Stimulated activated CD8-positive, alpha-beta memory T cell treated with anti-CD3 and anti-CD28 coated beads, Interleukin-7, amount 100 ng/mL, for 1 hour (primary cell): Measurements from ENCODE around the gene LTBP3.
A peak's percentile ranks its signal among the peaks of the same experiment; 100 is the strongest.

ENCODE experiments used
- DNase-seq, 2 donors: peaks; one replicate each; pipeline ENCODE4 v3.0.0-alpha.2; 2020; ENCODE audit warnings: low read depth in 2 of 2

LTBP3 gene

DNA sequence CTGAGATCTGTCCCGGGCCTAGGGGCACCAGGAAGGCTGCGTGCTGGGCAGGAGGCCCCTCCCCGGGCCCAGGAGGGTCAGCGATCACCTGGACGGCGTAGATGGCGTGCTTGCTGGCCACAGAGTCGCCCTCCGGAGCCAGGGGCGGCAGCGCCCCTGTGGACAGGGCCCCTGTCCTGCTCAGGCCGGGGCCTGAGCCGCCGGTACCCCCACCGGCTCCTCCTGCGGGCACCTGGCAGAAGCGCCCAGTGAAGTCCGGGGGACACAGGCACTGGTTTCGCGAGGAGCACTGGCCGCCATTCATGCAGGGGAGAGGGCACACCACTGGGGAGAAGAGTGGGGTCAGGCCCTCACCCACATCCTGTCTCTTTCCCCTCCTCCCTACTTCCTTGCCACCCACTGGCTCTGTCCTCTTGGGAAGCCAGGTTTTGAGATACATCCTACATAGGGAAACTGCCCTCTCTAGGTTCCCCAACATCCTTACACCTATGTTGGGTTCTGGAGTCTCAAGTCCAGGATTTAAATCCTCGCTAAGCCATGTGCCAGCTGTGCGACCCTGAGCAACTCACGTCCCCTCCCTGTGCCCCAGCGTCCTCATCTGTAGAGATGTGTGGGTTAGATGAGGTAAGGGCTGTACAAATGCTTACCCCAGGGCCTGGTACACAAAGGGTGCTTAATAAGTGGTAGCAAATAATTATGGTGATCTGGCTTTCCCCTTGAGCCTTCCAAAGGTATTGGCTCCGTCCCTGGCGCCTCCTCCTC is 3.9 kb downstream of the LTBP3 start:
- no peak for DNase-seq

DNA sequence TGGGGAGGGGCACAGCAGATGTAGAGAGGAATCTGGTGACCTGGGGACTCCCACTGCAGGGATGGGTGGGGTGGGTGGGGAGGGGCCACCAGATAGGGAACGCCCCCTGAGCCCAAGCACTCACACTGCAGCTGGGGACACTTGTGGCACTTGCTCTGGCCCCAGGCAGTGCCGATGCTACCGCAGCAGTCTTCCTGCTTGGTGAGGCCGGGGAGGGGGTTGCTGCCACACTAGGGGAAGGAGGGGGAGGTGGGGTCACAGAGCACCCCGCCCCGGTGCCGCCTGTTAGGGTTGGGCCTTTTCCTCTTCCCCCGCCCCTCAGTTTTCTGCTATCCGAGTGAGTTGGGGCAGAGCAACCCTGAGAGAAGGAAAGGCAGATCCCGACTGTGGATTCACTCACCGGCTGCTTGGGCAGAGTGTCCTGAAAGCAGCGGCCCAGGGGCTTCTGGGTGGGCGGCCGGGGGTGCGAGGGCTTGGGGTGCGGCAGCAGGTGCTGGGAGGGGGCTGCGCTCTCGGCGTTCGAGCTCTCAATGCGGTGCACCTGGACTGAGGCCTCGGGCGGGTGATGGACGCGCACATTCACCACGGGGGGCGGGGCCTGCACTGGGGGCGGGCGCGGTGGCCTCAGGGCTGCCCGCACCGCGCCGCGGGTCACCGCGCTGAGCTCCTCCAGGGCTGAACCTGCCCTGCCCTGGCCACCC is 4.7 kb downstream of the LTBP3 start:
- DNase-seq = peak in 1 of 2 donors; percentile 48

DNA sequence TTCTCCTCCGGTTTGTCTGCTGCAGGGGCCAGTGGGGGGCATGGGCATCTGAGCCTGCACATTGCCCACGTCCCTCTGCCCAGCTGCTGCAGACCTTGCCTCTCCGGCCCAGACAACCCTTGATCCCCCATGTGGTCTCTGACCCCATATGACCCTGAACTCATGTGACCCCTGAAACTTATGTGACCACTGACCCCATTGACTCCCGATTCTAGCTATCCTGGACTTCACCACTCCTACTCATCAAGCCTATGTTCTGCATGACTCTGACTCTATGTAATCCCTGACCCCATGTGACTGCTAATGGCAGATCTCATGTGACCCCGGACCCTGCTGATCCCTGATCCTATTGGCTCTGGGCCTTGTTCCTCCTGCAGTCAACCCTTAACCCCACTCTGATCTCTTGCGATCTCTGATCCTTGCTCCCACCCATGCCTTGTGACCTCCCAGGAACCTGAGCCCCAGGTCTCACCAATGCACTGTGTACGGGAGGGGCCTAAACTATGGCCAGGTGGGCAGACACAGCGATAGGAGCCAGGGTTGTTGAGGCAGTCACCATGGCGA is 5.7 kb downstream of the LTBP3 start:
- DNase-seq = no peak

DNA sequence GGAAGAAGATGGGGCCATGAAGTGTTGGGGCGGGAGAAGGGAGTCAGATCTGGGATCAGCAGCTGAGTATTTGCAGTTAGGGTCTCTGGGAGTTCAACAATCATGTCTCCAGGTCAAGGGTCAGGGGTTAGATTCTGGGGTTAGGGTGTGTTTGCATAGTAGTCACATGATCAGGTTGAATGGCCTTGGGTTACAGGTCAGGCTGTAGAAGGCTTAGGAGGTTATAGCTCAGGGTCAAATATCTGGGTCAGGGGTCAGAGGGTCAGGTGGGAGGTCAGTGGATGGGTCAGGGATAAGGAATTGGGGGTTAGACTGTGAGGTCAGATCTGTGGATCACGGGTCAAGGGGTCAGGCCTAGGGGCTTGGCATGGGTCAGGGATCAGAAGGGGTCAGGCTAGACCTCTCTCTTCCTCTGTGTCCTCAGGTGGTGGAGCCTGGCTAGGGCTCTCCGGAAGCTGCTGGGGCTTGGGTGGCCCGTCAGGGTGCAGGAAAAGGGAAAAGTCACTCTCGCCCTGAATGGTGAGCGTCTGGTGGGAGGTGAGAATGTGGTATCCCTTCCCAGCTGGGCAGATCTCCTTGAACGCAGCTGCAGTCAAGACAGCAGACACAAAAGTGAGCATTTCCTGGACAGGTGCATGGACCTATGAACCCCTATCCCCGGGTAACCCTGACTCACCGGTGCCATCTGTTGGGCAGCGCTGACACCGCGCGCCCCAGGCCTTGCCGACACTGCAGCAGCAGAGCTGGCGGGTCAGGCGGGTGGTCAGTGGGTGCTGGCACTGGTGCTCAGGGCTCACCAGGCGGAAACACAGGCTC is 6.4 kb downstream of the LTBP3 start:
- DNase-seq = no peak

DNA sequence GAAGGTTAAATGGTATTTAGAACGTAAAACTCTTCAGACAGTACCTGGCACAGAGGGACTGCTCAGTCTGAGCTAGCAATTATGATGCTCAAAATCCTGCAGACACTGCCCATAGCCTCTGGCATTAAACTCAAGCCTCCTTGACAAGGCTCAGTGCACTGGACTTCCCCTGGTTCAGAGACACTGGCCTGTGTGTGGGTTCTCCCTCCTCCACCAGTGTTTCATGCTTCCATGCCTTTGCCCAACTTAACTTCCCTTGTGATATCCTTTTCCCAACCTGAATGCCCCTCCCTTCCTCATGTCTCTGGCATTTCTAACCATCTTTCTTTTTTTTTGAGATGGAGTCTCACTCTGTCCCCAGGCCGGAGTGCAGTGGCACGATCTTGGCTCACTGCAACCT is 9.1 kb downstream of the LTBP3 start:
- no peak for DNase-seq

DNA sequence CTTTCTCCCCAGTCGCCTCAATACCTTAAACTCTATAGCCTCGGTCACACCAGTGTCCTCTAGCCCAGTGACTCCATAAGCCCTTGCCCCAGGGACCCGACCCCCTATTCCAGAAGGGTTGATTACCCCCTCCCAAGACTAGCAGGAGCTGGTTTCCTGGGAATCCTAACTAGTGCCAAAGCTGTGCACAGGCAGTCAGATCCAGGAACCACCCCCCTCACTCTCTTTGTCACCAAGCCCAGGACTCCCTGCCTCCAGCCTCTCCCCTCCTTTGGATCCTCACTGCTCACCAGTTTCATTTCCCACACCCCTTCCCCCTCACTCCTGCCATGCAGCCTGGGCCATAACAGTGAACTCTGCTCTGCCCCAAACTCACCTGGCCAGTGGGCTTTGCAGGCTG is 9.8 kb downstream of the LTBP3 start:
- DNase-seq = no peak

DNA sequence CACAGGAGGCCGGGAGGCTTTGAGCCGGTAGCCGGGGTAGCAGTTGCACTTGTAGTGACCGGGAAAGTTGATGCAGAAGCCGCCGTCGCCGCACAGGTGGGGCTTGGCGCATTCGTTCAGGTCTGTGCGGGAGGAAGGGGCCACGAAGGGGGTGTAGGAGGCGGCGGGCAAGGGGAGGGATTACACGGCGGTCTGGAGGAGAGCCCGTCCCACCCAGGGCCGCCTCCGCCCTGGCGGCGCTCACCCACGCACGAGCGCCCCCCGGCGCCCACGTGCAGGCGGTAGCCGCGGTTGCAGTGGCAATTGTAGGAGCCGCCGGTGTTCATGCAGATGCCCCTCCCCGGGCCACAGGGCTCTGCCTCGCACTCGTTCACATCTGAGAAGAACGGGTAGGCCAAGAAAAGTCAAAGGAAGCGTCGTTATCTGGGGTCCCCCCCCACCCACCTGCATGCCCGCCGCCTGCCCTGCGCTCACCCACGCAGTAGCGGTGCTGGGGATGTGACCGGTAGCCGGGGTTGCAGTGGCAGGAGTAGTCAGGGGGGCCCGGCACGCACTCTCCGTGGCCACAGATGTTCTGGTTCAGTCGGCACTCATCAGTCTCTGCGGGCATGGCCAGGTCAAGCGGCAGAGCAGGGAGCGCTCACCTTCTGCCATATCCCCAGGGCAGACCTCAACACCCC is 10.6 kb downstream of the LTBP3 start:
- DNase-seq = no peak

DNA sequence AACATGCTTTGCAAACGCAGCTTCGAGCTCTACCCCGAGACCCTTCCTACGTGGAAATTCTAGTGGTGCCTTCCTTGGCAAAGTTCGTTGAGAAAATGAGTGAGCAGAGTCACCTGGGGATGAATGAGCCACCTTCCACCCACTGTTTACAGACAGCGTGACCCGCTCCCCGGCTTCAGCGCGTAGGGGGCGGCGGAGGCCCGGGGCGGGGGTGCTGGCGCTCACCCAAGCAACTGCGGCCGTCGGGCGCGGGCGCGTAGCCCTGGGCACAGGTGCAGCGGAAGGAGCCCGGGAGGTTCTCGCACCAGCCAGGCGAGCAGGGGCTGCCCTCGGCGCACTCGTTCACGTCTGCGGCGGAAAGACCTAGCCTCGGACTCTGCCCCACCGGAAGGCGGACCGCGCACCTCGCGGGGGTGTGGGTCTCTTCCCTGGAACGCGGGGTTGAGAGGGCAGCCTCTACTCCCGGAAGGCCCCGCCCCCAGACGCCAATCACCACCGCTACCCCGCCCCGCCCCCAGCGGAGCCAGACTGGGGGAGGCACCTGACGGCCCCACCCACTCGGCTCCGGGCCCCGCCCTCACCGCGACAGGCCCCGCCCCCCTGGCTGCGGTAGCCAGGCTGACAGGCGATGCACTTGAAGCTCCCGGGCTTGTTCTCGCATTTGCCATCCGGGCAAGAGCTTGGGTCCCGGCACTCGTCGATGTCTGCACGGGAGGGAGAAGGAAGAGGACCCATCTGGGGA is 11.8 kb downstream of the LTBP3 start:
- peak; percentile 99 for DNase-seq

DNA sequence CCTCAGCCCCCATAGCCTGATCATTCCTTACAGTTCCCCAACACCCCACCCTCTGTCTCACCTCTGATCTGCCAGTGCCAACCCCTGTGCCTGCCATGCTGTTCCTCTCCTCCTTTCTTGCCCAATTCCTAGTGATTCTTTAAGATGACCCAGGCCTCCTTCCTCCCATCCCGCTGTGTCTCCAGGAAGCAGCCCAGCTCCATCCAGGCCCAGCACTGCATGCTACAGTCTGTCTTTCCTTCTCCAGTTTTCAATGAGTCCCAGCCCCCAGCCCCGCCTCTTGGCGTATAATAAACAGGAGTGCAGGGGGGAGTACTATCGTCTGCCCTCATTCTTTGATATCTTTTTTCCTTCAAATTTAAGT is 12.3 kb downstream of the LTBP3 start:
- no peak for DNase-seq

DNA sequence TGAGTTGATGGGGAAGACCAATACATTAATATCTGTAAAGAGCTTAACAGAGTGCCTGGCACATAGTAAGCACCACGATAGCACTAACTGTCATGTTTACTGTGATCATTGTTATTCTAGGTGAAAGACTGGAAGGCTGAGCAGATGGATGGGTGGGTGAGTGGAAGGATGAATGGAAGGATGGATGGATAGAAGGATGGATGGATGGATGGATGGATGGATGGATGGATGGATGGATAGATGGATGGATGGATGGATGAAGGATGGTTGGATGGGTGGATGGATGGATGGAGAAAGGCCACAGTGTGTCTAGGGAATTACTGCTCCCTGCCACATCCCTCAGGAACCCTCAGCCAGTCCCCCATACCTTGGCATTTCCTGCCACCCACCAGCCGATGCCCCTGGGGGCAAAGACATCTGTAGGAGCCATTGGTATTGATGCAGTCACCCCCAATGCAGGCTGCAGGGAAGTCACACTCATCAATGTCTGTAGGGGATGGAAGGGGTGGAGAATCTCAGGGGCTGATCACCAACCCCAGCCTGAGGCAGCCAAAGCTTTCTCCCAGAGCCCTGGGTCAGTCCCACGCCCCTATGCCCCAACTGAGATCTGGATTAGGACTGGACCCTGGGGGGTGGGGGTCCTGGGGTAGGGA is 15.3 kb downstream of the LTBP3 start:
- no peak for DNase-seq

DNA sequence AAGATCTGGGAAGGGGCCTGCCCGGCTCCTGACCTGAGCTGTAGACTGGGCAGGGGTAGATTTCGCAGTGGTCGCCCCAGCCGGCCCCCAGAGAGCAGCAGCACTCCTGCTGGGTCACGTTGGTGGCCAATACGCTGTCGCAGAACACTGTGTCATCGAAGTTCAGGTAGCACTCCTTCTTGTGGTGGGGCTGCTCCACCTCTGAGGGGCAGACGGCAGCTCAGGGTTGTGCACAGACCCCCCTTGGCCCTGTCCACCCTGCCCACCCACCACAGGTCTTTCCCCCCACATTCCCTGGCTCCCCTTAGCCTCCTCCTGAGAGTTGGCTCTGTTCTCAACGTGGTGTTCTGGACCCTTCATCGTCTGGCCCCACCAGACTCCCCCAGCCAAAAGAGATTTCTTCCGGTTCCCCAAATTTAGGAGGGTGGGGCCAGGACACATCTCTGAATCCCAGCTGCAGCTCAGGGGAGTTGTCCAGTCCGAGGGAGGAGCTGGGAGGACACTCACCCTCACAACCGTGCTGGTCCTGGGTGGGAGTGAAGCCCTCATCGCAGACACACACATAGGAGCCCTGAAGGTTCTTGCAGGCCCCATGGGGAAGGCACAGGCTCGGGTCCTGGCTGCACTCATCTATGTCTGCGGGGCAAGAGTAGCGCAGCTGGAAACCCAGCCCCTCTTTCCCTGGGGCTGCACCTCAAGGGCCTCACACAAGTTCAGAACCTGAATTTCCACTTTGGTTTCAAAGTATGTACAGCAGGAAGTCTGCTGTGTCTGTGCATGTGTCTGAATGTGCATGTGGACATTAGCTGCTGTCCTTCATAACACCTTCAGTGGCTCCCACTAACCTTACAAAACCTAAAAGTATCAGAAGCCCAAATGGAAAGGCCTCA is 16.8 kb downstream of the LTBP3 start:
- DNase-seq = no peak

DNA sequence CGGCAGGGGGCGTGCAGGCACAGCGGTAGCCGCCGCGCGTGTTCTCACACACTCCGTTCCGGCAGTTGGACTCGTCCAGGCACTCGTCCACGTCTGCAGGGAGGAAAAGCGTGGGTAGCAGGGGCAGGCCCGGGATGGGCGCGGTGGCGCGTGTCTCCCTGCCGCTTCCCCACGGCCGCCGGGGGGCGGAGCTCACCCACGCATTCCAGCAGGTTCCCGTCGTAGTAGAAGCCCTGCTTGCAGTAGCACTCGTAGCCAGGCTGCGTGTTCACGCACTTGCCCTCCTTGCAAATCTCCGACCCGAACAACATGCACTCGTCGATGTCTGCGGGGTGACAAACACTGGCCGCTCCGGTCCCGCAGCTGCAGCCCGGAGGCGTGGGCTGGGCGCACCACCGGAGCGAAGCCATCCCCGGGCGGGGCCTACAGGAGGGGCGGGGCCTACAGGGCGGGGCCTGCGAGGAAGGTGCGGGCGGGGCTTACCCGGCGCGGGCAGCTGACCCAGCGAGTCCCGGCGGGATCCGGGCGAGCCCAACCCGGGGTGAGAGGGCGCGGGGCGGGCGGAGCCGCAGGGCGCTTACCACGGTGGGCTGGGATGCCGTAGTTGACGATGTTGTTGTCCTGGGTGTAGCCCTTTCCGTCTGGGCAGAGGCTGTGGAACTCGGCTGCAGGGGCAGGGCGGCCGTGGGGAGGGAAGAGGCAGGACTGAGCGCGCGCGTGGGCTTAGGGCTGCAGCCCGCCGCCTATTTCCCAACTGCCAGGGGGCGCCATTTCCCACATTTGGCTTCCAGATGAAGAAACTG is 17.7 kb downstream of the LTBP3 start:
- peak; percentile 66 to 76 for DNase-seq

DNA sequence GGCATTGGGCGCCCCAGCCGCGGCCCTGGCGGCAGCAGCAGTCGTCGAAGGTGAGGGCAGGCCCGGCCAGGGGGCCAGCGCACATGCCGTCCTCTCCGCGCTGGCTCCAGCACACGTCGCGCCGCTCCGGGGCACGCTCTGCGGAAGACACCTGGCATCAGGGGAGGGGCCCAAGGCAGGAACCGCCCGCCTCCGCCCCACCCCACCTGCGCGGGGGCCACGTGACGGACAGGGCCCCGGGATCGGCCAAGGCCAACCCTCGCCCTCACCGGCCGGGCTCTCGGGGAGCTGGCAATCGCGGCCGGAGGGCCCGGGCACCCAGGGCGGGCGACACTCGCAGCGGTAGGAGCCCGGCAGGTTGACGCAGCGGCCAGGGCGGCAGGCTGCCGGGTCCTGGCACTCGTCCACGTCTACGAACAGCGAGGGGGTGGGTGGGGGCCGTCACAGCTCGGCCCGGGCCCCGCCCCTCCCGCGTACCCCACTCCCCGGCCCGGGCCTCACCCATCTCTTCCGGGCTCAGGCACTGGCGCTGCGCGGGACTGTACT is 18.3 kb downstream of the LTBP3 start:
- no peak for DNase-seq

DNA sequence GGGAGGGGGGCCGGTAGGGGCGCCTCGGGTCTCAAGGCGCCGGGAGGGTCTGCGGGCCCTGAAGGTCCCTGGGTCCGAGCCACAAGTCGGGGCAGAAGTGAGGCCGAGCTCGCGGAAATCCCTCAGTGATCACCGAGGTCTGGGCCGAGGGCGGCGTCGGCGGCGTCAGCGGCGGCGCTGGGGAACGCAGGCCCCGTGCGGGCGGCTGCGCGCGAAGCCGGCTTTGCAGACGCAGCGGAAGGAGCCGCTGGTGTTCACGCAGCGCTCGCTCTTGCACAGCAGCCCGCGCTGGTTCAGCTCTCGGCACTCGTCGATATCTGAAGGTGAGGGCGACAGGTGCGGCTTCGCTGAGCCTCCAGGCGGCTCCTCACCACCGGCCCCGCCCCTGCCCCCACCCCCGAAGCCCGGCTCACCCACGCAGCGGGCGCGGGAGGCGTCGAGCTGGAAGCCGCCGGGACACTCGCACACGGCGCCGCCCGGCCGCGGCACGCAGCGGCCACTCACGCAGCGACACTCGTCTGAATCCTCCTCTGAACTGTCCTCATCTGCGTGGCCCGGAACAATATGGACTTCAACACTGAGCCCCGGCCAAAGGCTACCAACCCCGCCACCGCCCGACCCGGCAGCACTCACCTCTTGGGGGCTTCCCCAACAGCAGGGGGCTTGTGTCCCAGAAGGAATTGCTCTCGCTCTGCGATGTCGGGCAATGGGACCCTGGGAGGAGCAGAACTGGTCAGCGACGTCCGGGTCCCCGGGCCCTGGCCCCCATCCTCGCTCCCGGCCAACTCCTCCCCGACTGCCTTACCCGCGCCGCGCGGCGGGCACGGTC is 19.0 kb downstream of the LTBP3 start:
- DNase-seq = no peak

DNA sequence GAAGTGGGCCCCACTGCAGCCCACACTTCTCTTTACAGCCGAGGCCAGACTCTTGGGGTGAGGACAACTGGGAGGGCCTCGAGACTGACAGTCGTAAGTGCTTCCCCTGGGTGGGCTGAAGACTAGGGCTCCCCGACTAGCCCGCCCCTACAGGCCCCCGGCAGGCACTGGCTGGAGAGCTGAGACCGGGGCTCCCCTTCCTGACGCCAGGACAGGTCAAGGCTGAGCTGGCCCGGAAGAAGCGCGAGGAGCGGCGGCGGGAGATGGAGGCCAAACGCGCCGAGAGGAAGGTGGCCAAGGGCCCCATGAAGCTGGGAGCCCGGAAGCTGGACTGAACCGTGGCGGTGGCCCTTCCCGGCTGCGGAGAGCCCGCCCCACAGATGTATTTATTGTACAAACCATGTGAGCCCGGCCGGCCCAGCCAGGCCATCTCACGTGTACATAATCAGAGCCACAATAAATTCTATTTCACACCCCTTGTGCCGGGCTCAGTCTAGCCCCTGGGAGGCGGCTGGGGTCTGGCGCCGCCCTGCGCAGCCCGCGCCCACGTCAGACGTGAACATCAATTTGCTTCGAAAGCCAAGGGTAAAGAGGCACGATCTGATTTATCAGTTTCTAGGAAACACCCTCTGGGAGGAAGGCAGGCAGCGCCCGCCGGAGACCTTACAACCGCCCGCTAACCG is 19.8 kb downstream of the LTBP3 start:
- DNase-seq = no peak

DNA sequence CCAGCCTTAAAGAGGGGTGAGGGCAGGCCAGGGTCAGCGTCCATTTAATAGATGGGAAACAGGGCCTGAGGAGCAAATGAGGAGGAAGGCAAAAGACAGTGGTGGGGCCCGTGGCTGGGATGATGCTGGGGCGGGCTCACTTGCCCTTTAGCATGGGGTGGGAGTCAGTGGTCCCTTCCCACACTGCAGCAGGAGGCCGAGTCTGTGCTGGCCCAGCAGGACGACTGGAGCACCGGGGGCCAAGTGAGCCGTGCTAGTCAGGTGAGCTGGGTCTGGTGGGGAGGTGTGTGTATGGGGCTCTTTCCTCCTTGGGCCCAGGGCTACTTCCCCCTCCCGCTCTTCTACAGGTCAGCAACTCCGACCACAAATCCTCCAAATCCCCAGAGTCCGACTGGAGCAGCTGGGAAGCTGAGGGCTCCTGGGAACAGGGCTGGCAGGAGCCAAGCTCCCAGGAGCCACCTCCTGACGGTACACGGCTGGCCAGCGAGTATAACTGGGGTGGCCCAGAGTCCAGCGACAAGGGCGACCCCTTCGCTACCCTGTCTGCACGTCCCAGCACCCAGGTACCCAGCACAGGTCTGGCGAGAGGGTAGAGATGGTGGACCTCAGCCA is 20.4 kb downstream of the LTBP3 start:
- DNase-seq = no peak

DNA sequence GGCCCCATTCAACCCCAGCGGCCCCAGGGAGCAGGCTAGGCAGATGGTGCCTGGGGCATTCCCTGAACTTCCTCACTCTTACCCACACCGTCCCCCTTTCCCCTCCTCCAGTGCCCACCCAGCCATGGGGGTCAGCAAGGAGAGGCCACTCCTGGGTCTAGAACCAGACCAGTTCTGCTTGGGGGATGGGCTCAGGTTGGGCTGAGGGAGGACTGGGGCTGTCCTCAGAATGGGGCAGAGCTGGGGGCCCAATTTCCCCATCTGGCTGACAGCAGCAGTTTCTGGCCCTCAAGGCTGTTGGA is 20.9 kb downstream of the LTBP3 start:
- no peak for DNase-seq
